ENCODE data around the gene PDGFB. TPM values are rescaled to one million over a fixed set of nuclear protein-coding genes. Genes with fewer than 3 reads are reported as not detected.

PDGFB gene
- total RNA-seq, 3 donors from 2014 or later (not counting 1 experiment from before 2014, with no cell fraction given) = 0.28 to 1.2 (median 0.31) TPM

GRCh38 chr22:39292031-39292462 lies 47.3 kb upstream of the PDGFB start:
- peaks cover 17% of the 10 kb centered on the region for H3K4me1 ChIP-seq (ENCODE audit: control insufficient read depth, insufficient read depth, low read length)
- H3K9me3 Mint-ChIP-seq = no peaks in the 10 kb centered on the region
- ATAC-seq = no peak
- H3K36me3 ChIP-seq (ENCODE audit: control insufficient read depth, insufficient read depth, low read length) = no peaks in the 10 kb centered on the region
- no peaks in the 10 kb centered on the region for H3K36me3 Mint-ChIP-seq
- no peak overlapping the region for H3K27ac ChIP-seq (ENCODE audit: low read length)
- no peak for DNase-seq
- no peak overlapping the region for H3K27ac Mint-ChIP-seq
- no peak for TF ChIP-seq CTCF (IDR thresholded peaks at IDR 0.05)
- no peaks in the 10 kb centered on the region for H3K27me3 ChIP-seq (ENCODE audit: control insufficient read depth, insufficient read depth, low read length)
- H3K4me1 Mint-ChIP-seq = peaks cover 7 to 12% of the 10 kb centered on the region in 2 donors
- H3K9me3 ChIP-seq (ENCODE audit: control insufficient read depth, insufficient read depth, low read length) = no peaks in the 10 kb centered on the region
- H3K4me3 ChIP-seq (ENCODE audit: low read length) = no peak overlapping the region
- intact Hi-C loops (cut with micrococcal nuclease) = no loop called here
- peaks cover 0 to 10% of the 10 kb centered on the region in 2 donors for H3K27me3 Mint-ChIP-seq (ENCODE audit: low read depth in 2 of 2)
- H3K4me3 Mint-ChIP-seq = no peak overlapping the region
- 89% methylated on average over 19 of the region's 19 CpGs for WGBS (ENCODE audit: insufficient coverage)

- no peak overlapping the region for H3K27ac Mint-ChIP-seq
- H3K9me3 ChIP-seq (ENCODE audit: control insufficient read depth, insufficient read depth, low read length) = no peaks in the 10 kb centered on the region
- H3K4me3 Mint-ChIP-seq = no peak overlapping the region
- no peaks in the 10 kb centered on the region for H3K27me3 ChIP-seq (ENCODE audit: control insufficient read depth, insufficient read depth, low read length)
- ATAC-seq (no peak), DNase-seq (no peak)
- H3K27me3 Mint-ChIP-seq (ENCODE audit: low read depth in 2 of 2) = peaks cover 0 to 9% of the 10 kb centered on the region in 2 donors
- peaks cover 11 to 17% of the 10 kb centered on the region in 2 donors for H3K4me1 Mint-ChIP-seq
- intact Hi-C loops (cut with micrococcal nuclease) = no loop called here
- H3K36me3 Mint-ChIP-seq = no peaks in the 10 kb centered on the region
- 90% methylated on average over 10 of the region's 10 CpGs for WGBS (ENCODE audit: insufficient coverage)
- H3K27ac ChIP-seq (ENCODE audit: low read length) = no peak overlapping the region
- no peaks in the 10 kb centered on the region for H3K9me3 Mint-ChIP-seq
- peaks cover 22% of the 10 kb centered on the region for H3K4me1 ChIP-seq (ENCODE audit: control insufficient read depth, insufficient read depth, low read length)
- no peak for TF ChIP-seq CTCF (IDR thresholded peaks at IDR 0.05)
- H3K36me3 ChIP-seq (ENCODE audit: control insufficient read depth, insufficient read depth, low read length) = no peaks in the 10 kb centered on the region
- H3K4me3 ChIP-seq (ENCODE audit: low read length) = no peak overlapping the region
Observed at GRCh38 chr22:39291523-39291922, 46.7 kb upstream of the PDGFB start.

- no peak overlapping the region for H3K27ac ChIP-seq (ENCODE audit: low read length)
- no peaks in the 10 kb centered on the region for H3K36me3 ChIP-seq (ENCODE audit: control insufficient read depth, insufficient read depth, low read length)
Observed at GRCh38 chr22:39290724-39291161, 46.0 kb upstream of the PDGFB start.

More at GRCh38 chr22:39290724-39291161, 46.0 kb upstream of the PDGFB start:
- WGBS (ENCODE audit: insufficient coverage) = 84% methylated on average over 17 of the region's 17 CpGs
- Mint-ChIP-seq H3K9me3 (no peaks in the 10 kb centered on the region), H3K4me1 (peaks cover 11 to 17% of the 10 kb centered on the region in 2 donors), H3K36me3 (no peaks in the 10 kb centered on the region), H3K4me3 (no peak overlapping the region), H3K27me3 (ENCODE audit: low read depth in 2 of 2) (peaks cover 0 to 6% of the 10 kb centered on the region in 2 donors), H3K27ac (no peak overlapping the region)
- ATAC-seq = no peak
- no peaks in the 10 kb centered on the region for H3K9me3 ChIP-seq (ENCODE audit: control insufficient read depth, insufficient read depth, low read length)
- no peak for TF ChIP-seq CTCF (IDR thresholded peaks at IDR 0.05)
- DNase-seq = no peak
- no peak overlapping the region for H3K4me3 ChIP-seq (ENCODE audit: low read length)
- peaks cover 28% of the 10 kb centered on the region for H3K4me1 ChIP-seq (ENCODE audit: control insufficient read depth, insufficient read depth, low read length)
- H3K27me3 ChIP-seq (ENCODE audit: control insufficient read depth, insufficient read depth, low read length) = no peaks in the 10 kb centered on the region
- intact Hi-C loops (cut with micrococcal nuclease) = no loop called here
